DND-41 (cell line): ENCODE data around the gene PXN.
"Not testable (repeated sequence)": the region's sequence is repeated elsewhere in the genome, so short reads cannot be mapped to it uniquely, and the experiment has no call there.

Experiments used
- ATAC-seq: fragments of 200-7000 bp; cut with Tn5 transposase; 3 replicates; pipeline ENCODE4 v1.9.1; 2021; ENCODE audit warnings: low read depth; ENCODE audit not compliant: insufficient read depth
- DNase-seq: peaks from one replicate; pipeline ENCODE4 v3.0.0-alpha.2; 2020
- H2AFZ ChIP-seq: 2 replicates; pipeline ENCODE4 v1.6.0; 2012; ENCODE audit warnings: low read depth, low read length
- H3K27ac ChIP-seq: 2 replicates; pipeline ENCODE4 v1.5.1; 2012; ENCODE audit warnings: low read length, inconsistent platforms
- H3K27me3 ChIP-seq: fragments of 200-600 bp; sonication (generic); 2 replicates; pipeline ENCODE4 v1.6.0; 2012; ENCODE audit warnings: low read length, mild to moderate bottlenecking, inconsistent platforms; ENCODE audit not compliant: insufficient read depth, poor library complexity
- H3K36me3 ChIP-seq: 2 replicates; pipeline ENCODE4 v1.5.1; 2012; ENCODE audit warnings: low read length, inconsistent platforms; ENCODE audit not compliant: insufficient read depth
- H3K4me1 ChIP-seq: 2 replicates; pipeline ENCODE4 v1.5.1; 2012; ENCODE audit warnings: mild to moderate bottlenecking, low read length; ENCODE audit not compliant: insufficient read depth
- H3K4me2 ChIP-seq: 2 replicates; pipeline ENCODE4 v1.6.0; 2012; ENCODE audit warnings: mild to moderate bottlenecking, moderate library complexity, low read length, inconsistent platforms; ENCODE audit not compliant: insufficient read depth
- H3K4me3 ChIP-seq, 2 experiments: fragments of 200-600 bp in 1 of 2; shearing (Covaris generic) in 1 of 2; 2 replicates each; pipeline ENCODE4 v1.5.1; 2012 to 2016; ENCODE audit warnings: inconsistent platforms in 2 of 2, low read length in 2 of 2, mild to moderate bottlenecking in 2 of 2, low read depth in 1 of 2, moderate library complexity in 1 of 2
- H3K79me2 ChIP-seq: 2 replicates; pipeline ENCODE4 v1.6.0; 2012; ENCODE audit warnings: low read length, inconsistent platforms; ENCODE audit not compliant: insufficient read depth
- H3K9ac ChIP-seq: 2 replicates; pipeline ENCODE4 v1.6.0; 2012; ENCODE audit warnings: low read depth, mild to moderate bottlenecking, inconsistent platforms, low read length, moderate library complexity
- H3K9me3 ChIP-seq: 2 replicates; pipeline ENCODE4 v1.5.1; 2012; ENCODE audit warnings: low read length, moderate library complexity, mild to moderate bottlenecking, inconsistent platforms; ENCODE audit not compliant: insufficient read depth, severe bottlenecking
- H4K20me1 ChIP-seq: 2 replicates; pipeline ENCODE4 v1.6.0; 2012; ENCODE audit warnings: low read length; ENCODE audit not compliant: insufficient read depth
- EZH2 ChIP-seq: IDR thresholded peaks from 3 replicates; pipeline ENCODE4 v1.6.1; 2012; ENCODE audit warnings: borderline replicate concordance, low read depth, mild to moderate bottlenecking, moderate library complexity, low read length, inconsistent platforms; ENCODE audit not compliant: severe bottlenecking
- TF ChIP-seq, protein P1 (sequence below): IDR thresholded peaks from 2 replicates; pipeline ENCODE4 v1.5.1; 2012; ENCODE audit warnings: borderline replicate concordance, low read length, moderate library complexity, mild to moderate bottlenecking; ENCODE audit not compliant: poor library complexity, severe bottlenecking; ENCODE audit errors: extremely low read depth

PXN gene

DNA sequence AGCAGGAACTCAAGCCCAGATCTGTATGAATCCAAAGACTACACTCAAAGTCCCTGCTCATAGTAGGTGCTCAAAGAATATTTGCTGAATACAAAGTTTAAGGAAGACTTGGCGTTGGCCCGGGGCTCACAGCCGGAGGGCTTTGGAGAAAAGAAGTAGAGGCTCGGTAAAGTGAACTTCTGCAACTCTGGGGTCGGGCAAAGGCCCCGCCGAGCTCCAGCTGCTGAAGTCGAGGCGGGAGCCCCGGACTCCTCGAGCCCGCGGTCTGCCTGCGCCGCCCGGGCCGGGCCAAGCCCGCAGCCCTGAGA is 71.3 kb downstream of the PXN start:
- peak overlapping the region; percentile 90 for H3K9ac ChIP-seq
- H3K27ac ChIP-seq = peak overlapping the region; percentile 89
- H2AFZ ChIP-seq = peak overlapping the region; percentile 81
- peaks cover 45% of the 10 kb centered on the region for H4K20me1 ChIP-seq
- peaks cover 71% of the 10 kb centered on the region for H3K4me1 ChIP-seq
- no peak for DNase-seq
- H3K9me3 ChIP-seq = no peaks in the 10 kb centered on the region
- no peaks in the 10 kb centered on the region for H3K27me3 ChIP-seq
- peak overlapping the region; percentile 79 to 97 for H3K4me3 ChIP-seq
- TF ChIP-seq EZH2 = no peak
- TF ChIP-seq, protein P1, sequence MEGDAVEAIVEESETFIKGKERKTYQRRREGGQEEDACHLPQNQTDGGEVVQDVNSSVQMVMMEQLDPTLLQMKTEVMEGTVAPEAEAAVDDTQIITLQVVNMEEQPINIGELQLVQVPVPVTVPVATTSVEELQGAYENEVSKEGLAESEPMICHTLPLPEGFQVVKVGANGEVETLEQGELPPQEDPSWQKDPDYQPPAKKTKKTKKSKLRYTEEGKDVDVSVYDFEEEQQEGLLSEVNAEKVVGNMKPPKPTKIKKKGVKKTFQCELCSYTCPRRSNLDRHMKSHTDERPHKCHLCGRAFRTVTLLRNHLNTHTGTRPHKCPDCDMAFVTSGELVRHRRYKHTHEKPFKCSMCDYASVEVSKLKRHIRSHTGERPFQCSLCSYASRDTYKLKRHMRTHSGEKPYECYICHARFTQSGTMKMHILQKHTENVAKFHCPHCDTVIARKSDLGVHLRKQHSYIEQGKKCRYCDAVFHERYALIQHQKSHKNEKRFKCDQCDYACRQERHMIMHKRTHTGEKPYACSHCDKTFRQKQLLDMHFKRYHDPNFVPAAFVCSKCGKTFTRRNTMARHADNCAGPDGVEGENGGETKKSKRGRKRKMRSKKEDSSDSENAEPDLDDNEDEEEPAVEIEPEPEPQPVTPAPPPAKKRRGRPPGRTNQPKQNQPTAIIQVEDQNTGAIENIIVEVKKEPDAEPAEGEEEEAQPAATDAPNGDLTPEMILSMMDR = no peak
- H3K36me3 ChIP-seq = peaks cover 64% of the 10 kb centered on the region
- peaks cover 90% of the 10 kb centered on the region for H3K79me2 ChIP-seq
- peak overlapping the region; percentile 78 for H3K4me2 ChIP-seq
- ATAC-seq = peak; percentile 36; the same call in 2 of the 3 replicates

DNA sequence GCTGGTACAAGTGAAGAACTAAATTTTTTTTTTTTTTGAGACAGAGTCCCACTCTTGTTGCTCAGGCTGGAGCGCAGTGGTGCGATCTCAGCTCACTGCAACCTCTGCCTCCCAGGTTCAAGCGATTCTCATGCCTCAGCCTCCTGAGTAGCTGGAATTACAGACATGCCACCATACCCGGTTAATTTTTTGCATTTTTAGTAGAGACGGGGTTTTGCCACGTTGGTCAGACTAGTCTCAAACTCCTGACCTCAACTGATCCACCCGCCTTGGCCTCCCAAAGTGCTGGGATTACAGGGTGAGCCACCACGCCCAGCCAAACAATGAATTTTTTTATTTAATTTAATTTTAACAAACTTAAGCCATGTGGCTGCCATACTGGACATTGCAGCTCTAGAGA is 72.2 kb downstream of the PXN start:
- not testable (repeated sequence) for DNase-seq, H2AFZ ChIP-seq, ATAC-seq, H3K27me3 ChIP-seq, H3K9me3 ChIP-seq
- Histone ChIP-seq H3K9ac (peak overlapping the region; percentile 90), H3K79me2 (peaks cover 81% of the 10 kb centered on the region), H3K27ac (peak overlapping the region; percentile 89; the same call in 1 of the 2 replicates), H3K36me3 (peaks cover 62% of the 10 kb centered on the region), H3K4me1 (peaks cover 62% of the 10 kb centered on the region), H3K4me3 (peak overlapping the region; percentile 79 to 97; a peak in 3 of 4 replicates), H3K4me2 (peak overlapping the region; percentile 78), H4K20me1 (peaks cover 36% of the 10 kb centered on the region; the same call in 1 of the 2 replicates)

DNA sequence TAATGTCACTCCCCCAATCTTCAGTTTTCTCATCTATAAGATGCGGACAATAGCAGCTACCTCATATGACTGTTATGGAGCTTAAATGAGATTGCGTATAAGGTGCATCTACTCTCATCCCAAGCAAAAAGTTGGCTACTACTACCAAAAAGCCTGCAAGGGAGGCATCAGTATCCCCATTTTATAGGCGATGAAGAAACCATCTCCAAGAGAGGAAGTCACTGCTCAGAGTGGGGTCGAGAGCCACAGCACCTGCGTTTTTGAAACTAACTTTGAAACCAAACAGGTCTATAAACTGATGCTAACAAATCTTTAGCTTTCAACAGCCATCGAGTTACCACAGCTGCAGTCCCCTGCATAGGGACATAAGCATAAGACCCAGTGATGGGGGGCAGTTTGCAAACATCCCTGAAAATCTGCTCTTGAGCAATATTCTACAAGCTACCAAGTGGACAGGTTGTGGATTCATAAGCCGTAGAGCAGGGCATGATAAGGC is 74.5 kb downstream of the PXN start:
- DNase-seq = no peak

DNA sequence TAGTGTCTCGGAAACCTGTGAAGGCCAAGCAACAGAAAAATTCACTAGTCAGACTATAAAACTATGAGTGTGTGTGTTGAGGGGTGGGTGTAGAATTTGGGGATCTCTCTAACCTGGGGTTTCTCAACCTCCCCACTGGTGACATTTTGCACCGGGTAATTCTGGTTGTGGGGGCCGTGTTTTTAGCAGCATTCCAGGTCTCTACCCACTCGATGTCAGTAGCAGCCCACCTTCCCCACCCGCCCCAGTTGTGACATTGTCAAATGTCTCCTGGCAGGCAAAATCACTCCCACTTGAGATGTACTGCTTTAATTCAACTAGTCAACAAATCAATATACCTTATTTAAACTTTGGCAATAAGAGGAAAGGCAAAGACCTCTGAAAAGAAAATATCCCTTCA is 75.1 kb downstream of the PXN start:
- DNase-seq = no peak
- H3K36me3 ChIP-seq = peaks cover 61% of the 10 kb centered on the region
- no peak overlapping the region for H3K4me2 ChIP-seq

More for the DNA sequence above, 74.5 kb downstream of the PXN start:
- Histone ChIP-seq H3K4me3 (no peak overlapping the region), H3K79me2 (peaks cover 81% of the 10 kb centered on the region), H3K4me1 (peaks cover 40% of the 10 kb centered on the region), H4K20me1 (peaks cover 34% of the 10 kb centered on the region; the same call in 1 of the 2 replicates), H3K27ac (no peak overlapping the region), H3K9ac (no peak overlapping the region), H3K4me2 (no peak overlapping the region), H3K27me3 (no peaks in the 10 kb centered on the region), H2AFZ (no peak overlapping the region), H3K9me3 (no peaks in the 10 kb centered on the region), H3K36me3 (peaks cover 59% of the 10 kb centered on the region)
- ATAC-seq = no peak
- TF ChIP-seq, protein P1 = no peak

More for the DNA sequence above, 75.1 kb downstream of the PXN start:
- peaks cover 76% of the 10 kb centered on the region for H3K79me2 ChIP-seq
- no peak for ATAC-seq
- no peak overlapping the region for H3K9ac ChIP-seq
- H4K20me1 ChIP-seq = peaks cover 39% of the 10 kb centered on the region; the same call in 1 of the 2 replicates
- H3K4me1 ChIP-seq = peaks cover 34% of the 10 kb centered on the region
- H3K4me3 ChIP-seq = no peak overlapping the region
- TF ChIP-seq, protein P1 = no peak
- TF ChIP-seq EZH2 = no peak
- H2AFZ ChIP-seq = no peak overlapping the region
- H3K9me3 ChIP-seq = no peaks in the 10 kb centered on the region
- H3K27me3 ChIP-seq = no peaks in the 10 kb centered on the region
- H3K27ac ChIP-seq = no peak overlapping the region
